CD14-positive monocyte (primary cell): ENCODE results near the gene WDR76. TPM values are rescaled to one million over a fixed set of nuclear protein-coding genes. Genes with fewer than 3 reads are reported as not detected.

Experiments
- DNase-seq, 3 donors: peaks; one replicate each; pipeline ENCODE4 v3.0.0-alpha.2; 2011 to 2022
- H2AFZ ChIP-seq: 2 replicates; pipeline ENCODE4 v1.6.0; 2012; ENCODE audit warnings: mild to moderate bottlenecking, low read depth, low read length, inconsistent platforms; ENCODE audit not compliant: insufficient read depth, poor library complexity, severe bottlenecking
- H3K27ac ChIP-seq, 2 donors: 1 replicate in 1 of 2; 2 replicates in 1 of 2; pipeline ENCODE4 v1.5.1; 2012 to 2013; ENCODE audit warnings: low read length in 2 of 2, control low read depth in 1 of 2, inconsistent platforms in 1 of 2, low read depth in 1 of 2, mild to moderate bottlenecking in 1 of 2
- H3K27me3 ChIP-seq, 2 donors: one replicate each; pipeline versions ENCODE4 v1.6.0 to v1.6.1; 2011 to 2013; ENCODE audit warnings: low read length in 2 of 2; ENCODE audit not compliant: control insufficient read depth in 2 of 2, insufficient read depth in 2 of 2
- H3K36me3 ChIP-seq, 2 donors: replicated peaks in 1 of 2; 1 replicate in 1 of 2; 2 replicates in 1 of 2; pipeline versions ENCODE4 v1.5.1 to v1.6.1; 2012 to 2013; ENCODE audit warnings: low read length in 2 of 2, control low read depth in 1 of 2, inconsistent platforms in 1 of 2, mild to moderate bottlenecking in 1 of 2; ENCODE audit not compliant: insufficient read depth in 2 of 2, control insufficient read depth in 1 of 2
- H3K4me1 ChIP-seq, 2 donors: 1 replicate in 1 of 2; 2 replicates in 1 of 2; pipeline versions ENCODE4 v1.5.1 to v1.6.1; 2012 to 2013; ENCODE audit warnings: low read length in 2 of 2, control low read depth in 1 of 2, inconsistent platforms in 1 of 2, mild to moderate bottlenecking in 1 of 2, moderate library complexity in 1 of 2; ENCODE audit not compliant: insufficient read depth in 2 of 2, control insufficient read depth in 1 of 2
- H3K4me2 ChIP-seq: replicated peaks from 2 replicates; pipeline ENCODE3; 2012; ENCODE audit warnings: low read length, moderate library complexity, mild to moderate bottlenecking; ENCODE audit not compliant: poor library complexity, severe bottlenecking; ENCODE audit errors: extremely low read depth
- H3K4me3 ChIP-seq, 3 experiments: fragments of 200-600 bp in 1 of 3; sonication (generic) in 1 of 3; replicated peaks in 1 of 3; 1 replicate in 2 of 3; 2 replicates in 1 of 3; pipeline ENCODE4 v1.5.1; 2011 to 2013; ENCODE audit warnings: low read length in 3 of 3, mild to moderate bottlenecking in 3 of 3, control low read depth in 2 of 3, low read depth in 2 of 3, inconsistent platforms in 1 of 3, moderate library complexity in 1 of 3
- H3K79me2 ChIP-seq: 2 replicates; pipeline ENCODE4 v1.6.0; 2012; ENCODE audit warnings: mild to moderate bottlenecking, control low read depth, inconsistent platforms, low read length, moderate library complexity; ENCODE audit not compliant: insufficient read depth
- H3K9ac ChIP-seq: 2 replicates; pipeline ENCODE4 v1.6.0; 2017; ENCODE audit warnings: low read length, mild to moderate bottlenecking; ENCODE audit not compliant: insufficient read depth, poor library complexity, severe bottlenecking
- H3K9me3 ChIP-seq, 2 donors: replicated peaks in 1 of 2; 1 replicate in 1 of 2; 2 replicates in 1 of 2; pipeline versions ENCODE4 v1.5.1 to v1.6.1; 2012 to 2013; ENCODE audit warnings: low read length in 2 of 2, control low read depth in 1 of 2; ENCODE audit not compliant: control insufficient read depth in 1 of 2, insufficient read depth in 1 of 2
- H4K20me1 ChIP-seq: 2 replicates; pipeline ENCODE4 v1.6.0; 2012; ENCODE audit warnings: mild to moderate bottlenecking, low read length, control low read depth, moderate library complexity; ENCODE audit not compliant: insufficient read depth
- H3K27ac Mint-ChIP-seq, 7 donors: one replicate each; pipeline ENCODE4 v1.8.0; 2020; ENCODE audit warnings: mild to moderate bottlenecking in 7 of 7, mixed read lengths in 7 of 7, moderate library complexity in 6 of 7, inconsistent platforms in 2 of 7
- H3K27me3 Mint-ChIP-seq, 3 donors: one replicate each; pipeline ENCODE4 v1.8.0; 2021 to 2022; ENCODE audit warnings: low read depth in 3 of 3, mild to moderate bottlenecking in 3 of 3, mixed read lengths in 3 of 3, moderate library complexity in 3 of 3, inconsistent platforms in 1 of 3
- H3K36me3 Mint-ChIP-seq, 2 donors: one replicate each; pipeline ENCODE4 v1.8.0; 2020; ENCODE audit warnings: mixed read lengths in 2 of 2, inconsistent platforms in 1 of 2, mild to moderate bottlenecking in 1 of 2
- H3K4me1 Mint-ChIP-seq: one replicate; pipeline ENCODE4 v1.8.0; 2020; ENCODE audit warnings: mild to moderate bottlenecking, mixed read lengths
- H3K4me3 Mint-ChIP-seq, 2 donors: one replicate each; pipeline ENCODE4 v1.8.0; 2020; ENCODE audit warnings: mild to moderate bottlenecking in 2 of 2, mixed read lengths in 2 of 2, moderate library complexity in 1 of 2
- H3K9me3 Mint-ChIP-seq, 7 donors: one replicate each; pipeline ENCODE4 v1.8.0; 2020 to 2022; ENCODE audit warnings: mixed read lengths in 7 of 7, mild to moderate bottlenecking in 6 of 7, moderate library complexity in 6 of 7, inconsistent platforms in 2 of 7
- CTCF ChIP-seq: fragments of 200-600 bp; IDR thresholded peaks from one replicate; pipeline ENCODE4 v1.8.0; 2022; ENCODE audit warnings: antibody characterized with exemption, mild to moderate bottlenecking
- WGBS: methylation state at CpG from one replicate; pipeline ENCODE4 v1.1.5; 2013; ENCODE audit warnings: missing lambda C conversion rate; ENCODE audit not compliant: insufficient coverage; 5-methylcytosine and 5-hydroxymethylcytosine counted together
- intact Hi-C, 2 donors: fragments of 100-400 bp; cut with micrococcal nuclease; formaldehyde crosslinking; loops; one replicate each; pipeline versions ENCODE4 v1.15.0 to v1.15.1; 2023
- polyA plus RNA-seq, 3 donors: library from polyadenylated mRNA; depleted of rRNA in 1 of 3; unstranded in 2 of 3; stranded (reverse) in 1 of 3; fragments of 300-500 nt in 2 of 3; fragments of >200 nt in 1 of 3; fragmentation: Illumina TruSeq in 2 of 3; gene quantifications; 1 replicate in 2 of 3; 2 replicates in 1 of 3; pipeline ENCODE4 v1.2.3, GENCODE V29; 2012 to 2021

WDR76 gene
- polyA plus RNA-seq, 3 donors = 0.32 to 0.91 (median 0.40) TPM

- Histone ChIP-seq H3K36me3 (peaks cover 38 to 57% of the 10 kb centered on the region in 2 donors), H3K79me2 (peaks cover 52% of the 10 kb centered on the region), H4K20me1 (peaks cover 39% of the 10 kb centered on the region), H2AFZ (no peak overlapping the region), H3K4me3 (no peak overlapping the region), H3K27me3 (no peaks in the 10 kb centered on the region), H3K9ac (no peak overlapping the region), H3K27ac (no peak overlapping the region), H3K9me3 (no peaks in the 10 kb centered on the region), H3K4me2 (no peak overlapping the region), H3K4me1 (peaks cover 33 to 56% of the 10 kb centered on the region in 2 donors)
- no peak overlapping the region for H3K4me3 Mint-ChIP-seq
- H3K27me3 Mint-ChIP-seq = no peaks in the 10 kb centered on the region
- no peaks in the 10 kb centered on the region for H3K9me3 Mint-ChIP-seq
- 100% methylated on average over 1 of the region's 3 CpGs for WGBS
- peaks cover 55 to 57% of the 10 kb centered on the region in 2 donors for H3K36me3 Mint-ChIP-seq
- H3K4me1 Mint-ChIP-seq = peaks cover 65% of the 10 kb centered on the region
- DNase-seq = no peak
- intact Hi-C loops = no loop called here
- TF ChIP-seq CTCF = no peak
- peak overlapping the region in 5 of 7 donors; percentile 7 to 97 (median 57) for H3K27ac Mint-ChIP-seq
Observed at GRCh38 chr15:43796566-43796965, 30.2 kb upstream of the WDR76 start.

- Histone ChIP-seq H3K79me2 (peaks cover 35% of the 10 kb centered on the region), H3K27ac (peak overlapping the region; percentile 82 to 90), H3K36me3 (peaks cover 40 to 74% of the 10 kb centered on the region in 2 donors), H3K4me3 (no peak overlapping the region), H3K27me3 (no peaks in the 10 kb centered on the region), H3K4me1 (peaks cover 19 to 37% of the 10 kb centered on the region in 2 donors), H3K9me3 (no peaks in the 10 kb centered on the region), H3K9ac (no peak overlapping the region), H2AFZ (no peak overlapping the region), H4K20me1 (peaks cover 23% of the 10 kb centered on the region), H3K4me2 (peak overlapping the region; percentile 90)
- intact Hi-C loops = no loop called here
- H3K36me3 Mint-ChIP-seq = peaks cover 51 to 67% of the 10 kb centered on the region in 2 donors
- H3K4me1 Mint-ChIP-seq = peaks cover 50% of the 10 kb centered on the region
- TF ChIP-seq CTCF = no peak
- WGBS = 98% methylated on average over 8 of the region's 16 CpGs
- no peak for DNase-seq
- peaks cover 0 to 2% (median 0%) of the 10 kb centered on the region in 3 donors for H3K27me3 Mint-ChIP-seq
- no peaks in the 10 kb centered on the region for H3K9me3 Mint-ChIP-seq
- H3K27ac Mint-ChIP-seq = peak overlapping the region; percentile 49 to 100 (median 99)
- no peak overlapping the region for H3K4me3 Mint-ChIP-seq
Observed at GRCh38 chr15:43799209-43799944, 27.4 kb upstream of the WDR76 start.
